OCI-LY3 (cell line): Measurements from ENCODE around the gene H2AZ2.
"Not testable (repeated sequence)": the region's sequence is repeated elsewhere in the genome, so short reads cannot be mapped to it uniquely, and the experiment has no call there.

ENCODE experiments used
- H2AFZ ChIP-seq: fragments of 200-600, 300-600 bp; shearing (Covaris generic); 2 replicates; pipeline ENCODE4 v1.6.0; 2014; ENCODE audit warnings: antibody characterized with exemption, low read depth, low read length
- H3K27ac ChIP-seq: fragments of 200-600, 300-600 bp; sonication (generic); 2 replicates; pipeline ENCODE4 v1.5.1; 2014; ENCODE audit warnings: mild to moderate bottlenecking, low read length, moderate library complexity, mixed read lengths
- H3K27me3 ChIP-seq: fragments of 200-600, 300-600 bp; sonication (generic); 2 replicates; pipeline ENCODE4 v1.6.1; 2014; ENCODE audit warnings: low read depth, low read length, mixed read lengths
- H3K36me3 ChIP-seq: fragments of 200-600, 300-600 bp; sonication (generic); replicated peaks from 2 replicates; pipeline ENCODE3; 2014; ENCODE audit warnings: low read depth, low read length, mixed read lengths
- H3K4me1 ChIP-seq: fragments of 300-600, 200-600 bp; sonication (generic); 2 replicates; pipeline ENCODE4 v1.6.1; 2014; ENCODE audit warnings: low read length, mixed read lengths
- H3K4me2 ChIP-seq: fragments of 200-600, 300-600 bp; sonication (generic); 2 replicates; pipeline ENCODE4 v1.6.1; 2014; ENCODE audit warnings: low read length, mixed read lengths
- H3K4me3 ChIP-seq: fragments of 300-600, 200-600 bp; sonication (generic); 2 replicates; pipeline ENCODE4 v1.5.1; 2014; ENCODE audit warnings: antibody characterized with exemption, mild to moderate bottlenecking, low read length, moderate library complexity
- H3K79me2 ChIP-seq: fragments of 300-600, 200-600 bp; shearing (Covaris generic); 2 replicates; pipeline ENCODE4 v1.6.1; 2014; ENCODE audit warnings: mild to moderate bottlenecking, low read length, mixed read lengths
- H3K9ac ChIP-seq: fragments of 300-600, 200-600 bp; shearing (Covaris generic); 2 replicates; pipeline ENCODE4 v1.6.0; 2014; ENCODE audit warnings: mild to moderate bottlenecking, low read length, moderate library complexity
- H3K9me3 ChIP-seq: fragments of 200-600, 300-600 bp; shearing (Covaris generic); 2 replicates; pipeline ENCODE4 v1.6.1; 2014; ENCODE audit warnings: low read length, mixed read lengths; ENCODE audit not compliant: insufficient read depth
- H4K20me1 ChIP-seq: fragments of 200-600, 300-600 bp; sonication (generic); 2 replicates; pipeline ENCODE4 v1.6.1; 2016; ENCODE audit warnings: low read length, mixed read lengths; ENCODE audit not compliant: insufficient read depth
- EZH2phosphoT487 ChIP-seq: fragments of 200-600 bp; shearing (Covaris generic); IDR thresholded peaks from 2 replicates; pipeline ENCODE4 v1.6.1; 2018; ENCODE audit warnings: antibody characterized with exemption, mixed run types, low read depth
- TF ChIP-seq, protein P1 (sequence below): fragments of 200-600, 300-600 bp; sonication (generic); IDR thresholded peaks from 2 replicates; pipeline ENCODE4 v1.5.1; 2014; ENCODE audit warnings: antibody characterized with exemption, low read length, low read depth

H2AZ2 gene

DNA sequence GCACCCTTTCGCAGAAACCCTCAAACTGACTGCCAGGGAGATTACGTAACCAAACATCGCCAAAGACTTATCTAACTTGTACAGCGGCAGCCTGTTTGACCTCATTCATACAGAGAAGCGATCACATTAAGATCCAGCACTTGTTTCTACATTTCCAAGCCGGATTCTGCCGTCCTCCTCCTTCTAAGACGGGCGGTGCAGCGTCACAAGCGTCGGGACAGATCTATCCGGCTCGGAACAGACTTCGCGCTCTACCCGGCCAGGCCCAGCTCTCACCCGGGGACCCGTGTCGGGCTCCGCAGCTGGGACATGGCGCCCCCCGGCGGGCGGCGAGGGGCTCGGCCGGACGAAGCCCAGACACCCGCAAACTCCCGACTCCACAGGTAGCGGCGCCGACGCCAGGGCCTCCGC is 373 bp downstream of the H2AZ2 start:
- H3K9ac ChIP-seq, result peak overlapping the region; percentile 81
- no peaks in the 10 kb centered on the region for H3K27me3 ChIP-seq
- no peak overlapping the region for H2AFZ ChIP-seq
- peak overlapping the region; percentile 77 for H3K27ac ChIP-seq
- TF ChIP-seq EZH2phosphoT487, result no peak
- TF ChIP-seq, protein P1, sequence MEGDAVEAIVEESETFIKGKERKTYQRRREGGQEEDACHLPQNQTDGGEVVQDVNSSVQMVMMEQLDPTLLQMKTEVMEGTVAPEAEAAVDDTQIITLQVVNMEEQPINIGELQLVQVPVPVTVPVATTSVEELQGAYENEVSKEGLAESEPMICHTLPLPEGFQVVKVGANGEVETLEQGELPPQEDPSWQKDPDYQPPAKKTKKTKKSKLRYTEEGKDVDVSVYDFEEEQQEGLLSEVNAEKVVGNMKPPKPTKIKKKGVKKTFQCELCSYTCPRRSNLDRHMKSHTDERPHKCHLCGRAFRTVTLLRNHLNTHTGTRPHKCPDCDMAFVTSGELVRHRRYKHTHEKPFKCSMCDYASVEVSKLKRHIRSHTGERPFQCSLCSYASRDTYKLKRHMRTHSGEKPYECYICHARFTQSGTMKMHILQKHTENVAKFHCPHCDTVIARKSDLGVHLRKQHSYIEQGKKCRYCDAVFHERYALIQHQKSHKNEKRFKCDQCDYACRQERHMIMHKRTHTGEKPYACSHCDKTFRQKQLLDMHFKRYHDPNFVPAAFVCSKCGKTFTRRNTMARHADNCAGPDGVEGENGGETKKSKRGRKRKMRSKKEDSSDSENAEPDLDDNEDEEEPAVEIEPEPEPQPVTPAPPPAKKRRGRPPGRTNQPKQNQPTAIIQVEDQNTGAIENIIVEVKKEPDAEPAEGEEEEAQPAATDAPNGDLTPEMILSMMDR, result peak; percentile 80
- peak overlapping the region; percentile 81 for H3K4me3 ChIP-seq
- peaks cover 58% of the 10 kb centered on the region for H3K79me2 ChIP-seq
- peak overlapping the region; percentile 85 for H3K4me2 ChIP-seq
- H3K36me3 ChIP-seq, result peaks cover 6% of the 10 kb centered on the region
- H4K20me1 ChIP-seq, result peaks cover 29% of the 10 kb centered on the region
- H3K9me3 ChIP-seq, result no peaks in the 10 kb centered on the region
- H3K4me1 ChIP-seq, result peaks cover 15% of the 10 kb centered on the region

DNA sequence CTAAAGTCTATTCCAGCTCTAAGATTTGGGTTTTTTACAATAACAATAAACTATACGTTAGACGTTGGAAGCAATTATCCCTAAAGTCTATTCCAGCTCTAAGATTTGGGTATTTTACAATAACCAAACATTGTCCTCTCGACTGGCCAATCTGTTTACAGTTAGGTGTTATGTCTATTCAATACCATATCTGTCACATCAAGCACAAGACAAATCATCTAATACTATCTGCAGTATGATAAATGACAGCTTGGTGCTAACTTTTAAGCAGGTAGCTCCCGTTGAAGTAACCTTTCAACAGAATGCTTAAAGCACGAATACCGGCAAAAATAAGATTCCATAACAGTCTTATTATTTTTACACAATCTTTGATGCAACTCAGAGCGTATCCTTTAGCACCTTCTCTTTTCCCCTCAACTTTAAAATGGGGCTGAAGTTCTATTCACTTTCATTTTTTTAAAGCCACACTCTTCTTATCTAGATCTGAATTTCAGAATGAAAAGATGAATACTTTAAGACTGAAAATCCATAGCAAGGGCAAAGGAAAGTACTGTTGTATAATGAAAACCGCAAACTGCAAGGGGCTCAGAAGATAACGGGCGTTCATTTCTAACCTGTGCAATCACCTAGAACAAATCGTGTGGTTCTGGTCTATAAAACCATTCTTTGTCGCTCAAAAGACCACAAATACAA is 925 bp downstream of the H2AZ2 start:
- H3K4me3 ChIP-seq, result peak overlapping the region; percentile 81
- peaks cover 63% of the 10 kb centered on the region for H3K79me2 ChIP-seq
- TF ChIP-seq EZH2phosphoT487, result no peak
- TF ChIP-seq, protein P1, result no peak
- H3K9ac ChIP-seq, result peak overlapping the region; percentile 81
- peaks cover 30% of the 10 kb centered on the region for H4K20me1 ChIP-seq
- H3K4me2 ChIP-seq, result peak overlapping the region; percentile 85
- H3K36me3 ChIP-seq, result peaks cover 12% of the 10 kb centered on the region
- no peaks in the 10 kb centered on the region for H3K27me3 ChIP-seq
- no peak overlapping the region for H2AFZ ChIP-seq
- H3K9me3 ChIP-seq, result no peaks in the 10 kb centered on the region
- H3K27ac ChIP-seq, result peak overlapping the region; percentile 77
- H3K4me1 ChIP-seq, result peaks cover 15% of the 10 kb centered on the region

DNA sequence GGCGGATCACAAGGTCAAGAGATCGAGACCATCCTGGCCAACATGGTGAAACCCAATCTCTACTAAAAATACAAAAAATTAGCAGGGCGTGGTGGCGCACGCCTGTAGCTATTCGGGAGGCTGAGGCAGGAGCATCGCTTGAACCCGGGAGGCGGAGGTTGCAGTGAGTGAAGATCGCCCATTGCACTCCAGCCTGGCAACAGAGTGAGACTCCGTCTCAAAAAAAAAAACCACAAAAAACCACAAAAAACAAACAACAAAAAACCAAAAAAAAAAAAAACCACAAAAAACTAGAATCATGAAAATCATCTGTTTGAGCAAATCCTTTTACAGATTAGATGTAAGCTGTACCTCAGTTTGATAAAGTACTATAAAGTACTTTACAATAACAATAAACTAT is 1.5 kb downstream of the H2AZ2 start:
- H3K79me2 ChIP-seq, result peaks cover 69% of the 10 kb centered on the region
- peak overlapping the region; percentile 77; the same call in 1 of the 2 replicates for H3K27ac ChIP-seq
- not testable (repeated sequence) for H2AFZ ChIP-seq, H3K27me3 ChIP-seq, H3K9me3 ChIP-seq
- H3K36me3 ChIP-seq, result peaks cover 17% of the 10 kb centered on the region
- peak overlapping the region; percentile 81 for H3K9ac ChIP-seq
- H3K4me2 ChIP-seq, result peak overlapping the region; percentile 85
- H3K4me3 ChIP-seq, result peak overlapping the region; percentile 81
- peaks cover 15% of the 10 kb centered on the region for H3K4me1 ChIP-seq
- H4K20me1 ChIP-seq, result peaks cover 34% of the 10 kb centered on the region

DNA sequence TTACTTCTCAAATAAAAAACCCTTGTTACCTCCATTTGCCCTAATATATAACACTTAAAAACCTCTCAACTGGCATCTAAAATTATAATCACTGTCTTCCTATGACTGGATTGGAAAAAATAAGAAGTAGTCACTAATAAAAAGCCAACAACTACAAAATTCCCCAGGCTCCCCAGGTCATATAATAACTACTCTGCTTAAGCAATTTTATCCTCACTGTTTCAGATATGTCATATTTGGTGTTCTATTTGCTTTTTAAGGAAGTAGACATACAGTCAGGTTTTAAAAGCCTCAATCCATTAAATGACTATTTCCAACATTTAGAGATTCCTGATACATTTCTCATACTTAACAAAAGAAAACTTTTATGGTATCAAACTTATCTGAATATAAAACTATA is 2.4 kb downstream of the H2AZ2 start:
- Histone ChIP-seq H3K9me3 (no peaks in the 10 kb centered on the region), H3K4me3 (peak overlapping the region; percentile 81), H2AFZ (no peak overlapping the region), H3K4me1 (peaks cover 15% of the 10 kb centered on the region), H3K27me3 (no peaks in the 10 kb centered on the region), H4K20me1 (peaks cover 34% of the 10 kb centered on the region), H3K9ac (peak overlapping the region; percentile 81), H3K36me3 (peaks cover 23% of the 10 kb centered on the region), H3K79me2 (peaks cover 78% of the 10 kb centered on the region), H3K27ac (no peak overlapping the region), H3K4me2 (peak overlapping the region; percentile 85)
- TF ChIP-seq EZH2phosphoT487, result no peak
- TF ChIP-seq, protein P1, result no peak

DNA sequence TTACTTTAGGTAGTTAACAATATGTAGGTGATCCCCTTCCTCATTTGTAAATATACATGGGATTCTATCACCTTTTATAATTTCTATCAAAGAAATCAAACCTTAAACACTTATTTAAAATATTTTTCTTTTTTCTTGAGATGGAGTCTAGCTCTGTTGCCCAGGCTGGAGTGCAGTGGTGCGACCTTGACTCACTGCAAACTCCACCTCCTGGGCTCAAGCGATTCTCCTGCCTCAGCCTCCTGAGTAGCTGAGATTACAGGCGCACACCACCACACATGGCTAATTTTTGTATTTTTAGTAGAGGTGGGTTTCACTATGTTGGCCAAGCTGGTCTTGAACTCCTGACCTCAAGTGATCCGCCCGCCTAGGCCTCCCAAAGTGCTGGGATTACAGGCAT is 4.4 kb downstream of the H2AZ2 start:
- not testable (repeated sequence) for H2AFZ ChIP-seq, H3K4me3 ChIP-seq, H3K27me3 ChIP-seq, H3K4me2 ChIP-seq, H3K9ac ChIP-seq, H3K4me1 ChIP-seq, H3K9me3 ChIP-seq, H3K27ac ChIP-seq
- Histone ChIP-seq H3K79me2 (peaks cover 86% of the 10 kb centered on the region), H4K20me1 (peaks cover 41% of the 10 kb centered on the region), H3K36me3 (peaks cover 31% of the 10 kb centered on the region)

DNA sequence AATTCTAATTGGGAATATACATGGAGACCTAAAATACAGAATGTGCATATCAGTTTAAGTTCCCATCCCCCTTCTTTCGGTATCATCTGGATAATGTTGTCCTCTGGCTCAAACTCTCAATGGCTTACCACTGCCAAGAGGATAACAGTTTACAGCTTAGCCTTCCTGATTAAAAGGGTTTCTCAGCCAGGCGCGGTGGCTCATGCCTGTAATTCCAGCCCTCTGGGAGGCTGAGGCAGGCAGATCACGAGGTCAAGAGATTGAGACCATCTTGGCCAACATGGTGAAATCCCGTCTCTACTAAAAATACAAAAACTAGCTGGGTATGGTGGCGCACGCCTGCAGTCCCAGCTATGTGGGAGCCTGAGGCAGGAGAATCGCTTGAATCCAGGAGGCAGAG is 5.2 kb downstream of the H2AZ2 start:
- H2AFZ ChIP-seq, H3K27me3 ChIP-seq, H3K4me3 ChIP-seq, H3K27ac ChIP-seq, H3K9ac ChIP-seq, H3K4me2 ChIP-seq, H3K9me3 ChIP-seq, H3K4me1 ChIP-seq: not testable (repeated sequence)
- Histone ChIP-seq H3K36me3 (peaks cover 32% of the 10 kb centered on the region), H3K79me2 (peaks cover 93% of the 10 kb centered on the region), H4K20me1 (peaks cover 41% of the 10 kb centered on the region)
